Adrenal gland (tissue), 12 donors: Measurements from ENCODE around the gene PTCRA. TPM values are rescaled to one million over a fixed set of nuclear protein-coding genes. Genes with fewer than 3 reads are reported as not detected.

Source experiments
- DNase-seq, 7 donors: peaks; one replicate each; pipeline ENCODE4 v3.0.0-alpha.2; 2019 to 2020
- H3K27ac ChIP-seq, 5 donors: fragments of 200-600 bp; sonication (generic) in 4 of 5; 1 replicate in 3 of 5; 2 replicates in 2 of 5; pipeline versions ENCODE4 v1.5.1 to v1.8.0; 2016 to 2020; ENCODE audit warnings: mild to moderate bottlenecking in 1 of 5
- H3K27me3 ChIP-seq: fragments of 200-600 bp; 2 replicates; pipeline ENCODE4 v1.8.0; 2021
- H3K36me3 ChIP-seq, 2 donors: fragments of 200-600 bp; replicated peaks in 1 of 2; 1 replicate in 1 of 2; 2 replicates in 1 of 2; pipeline versions ENCODE4 v1.5.1 to v1.8.0; 2018 to 2022
- H3K4me1 ChIP-seq, 2 donors: fragments of 200-600 bp; replicated peaks in 1 of 2; 1 replicate in 1 of 2; 2 replicates in 1 of 2; pipeline versions ENCODE4 v1.5.1 to v1.8.0; 2018 to 2021
- H3K4me3 ChIP-seq, 4 donors: fragments of 200-600 bp; sonication (generic) in 3 of 4; one replicate each; pipeline ENCODE4 v1.5.1; 2016 to 2018
- H3K9me3 ChIP-seq, 3 donors: fragments of 200-600 bp; sonication (generic) in 1 of 3; replicated peaks in 1 of 3; 1 replicate in 2 of 3; 2 replicates in 1 of 3; pipeline versions ENCODE4 v1.5.1 to v1.8.0; 2016 to 2021
- POLR2A ChIP-seq, 2 donors: fragments of 450-650 bp; IDR thresholded peaks; one replicate each; pipeline ENCODE4 v1.6.1; 2017; ENCODE audit warnings: antibody characterized with exemption in 2 of 2, mild to moderate bottlenecking in 2 of 2, moderate library complexity in 1 of 2
- WGBS, 4 donors: extraction: QIAGEN DNeasy Blood & Tissue Kit in 2 of 4; methylation state at CpG; one replicate each; pipeline versions ENCODE4 v1.1.5 to v1.1.7; 2013 to 2017; 5-methylcytosine and 5-hydroxymethylcytosine counted together
- intact Hi-C, 2 donors: fragments of 100-400 bp; cut with DNase I; formaldehyde crosslinking; loops; one replicate each; pipeline versions ENCODE4 v1.14.1 to v1.15.0; 2022 to 2023
- polyA plus RNA-seq, 3 donors: library from polyadenylated mRNA; stranded (reverse); fragments of 200-250 nt in 2 of 3; fragments of 350-450 nt in 1 of 3; fragmentation: Illumina TruSeq in 1 of 3; extraction: RNeasy Lipid Tissue Mini Kit (QIAGEN cat#74804) in 1 of 3; gene quantifications; one replicate each; pipeline ENCODE4 v1.2.3, GENCODE V29; 2013 to 2014
- total RNA-seq, 9 donors: library from RNA; depleted of rRNA in 4 of 9; stranded (reverse); fragments of >200 nt in 4 of 9; fragments of 120-200 nt in 1 of 9; fragmentation: NEBNext Ultra II Directional in 1 of 9; extraction: Animal tissue kit (Norgen Biotek cat#: 25700) in 1 of 9; gene quantifications; one replicate each; pipeline versions ENCODE4 v1.1.0 to v1.2.4, GENCODE V29; 2013 to 2023
- TF ChIP-seq, protein P1 (sequence below), 6 experiments: fragments of 450-650 bp in 4 of 6; fragments of 200-600 bp in 2 of 6; sonication (generic) in 1 of 6; IDR thresholded peaks; 1 replicate in 5 of 6; 2 replicates in 1 of 6; pipeline versions ENCODE4 v1.5.1 to v1.8.0; 2016 to 2021; ENCODE audit warnings: antibody characterized with exemption in 6 of 6, mild to moderate bottlenecking in 2 of 6, moderate library complexity in 1 of 6
- donor health status: healthy with polysubstance abuse.
- donor health status: Bipolar disorder and iron deficiency.
- donor health status: DM: yes; HTN: yes; CAD: no.
- donor health status: DM: no; HTN: no; CAD: no.
- donor health status: DM: no; HTN: no; CAD: no.
- donor health status: DM: yes; HTN: yes; CAD: no.

The PTCRA gene
- total and polyA plus RNA-seq, 12 donors, result 0.22 to 0.34 TPM; not detected in 10

GRCh38 chr6:42933205-42933604 lies 17.4 kb downstream of the PTCRA start:
- intact Hi-C loops, result no loop called here
- Histone ChIP-seq H3K4me1 (peaks cover 13 to 40% of the 10 kb centered on the region in 2 donors), H3K27ac (no peak overlapping the region), H3K4me3 (no peak overlapping the region), H3K36me3 (peaks cover 0 to 34% of the 10 kb centered on the region in 2 donors), H3K9me3 (no peaks in the 10 kb centered on the region), H3K27me3 (no peaks in the 10 kb centered on the region)
- DNase-seq, result no peak
- TF ChIP-seq POLR2A (IDR thresholded peaks at IDR 0.05), result no peak
- TF ChIP-seq, protein P1, sequence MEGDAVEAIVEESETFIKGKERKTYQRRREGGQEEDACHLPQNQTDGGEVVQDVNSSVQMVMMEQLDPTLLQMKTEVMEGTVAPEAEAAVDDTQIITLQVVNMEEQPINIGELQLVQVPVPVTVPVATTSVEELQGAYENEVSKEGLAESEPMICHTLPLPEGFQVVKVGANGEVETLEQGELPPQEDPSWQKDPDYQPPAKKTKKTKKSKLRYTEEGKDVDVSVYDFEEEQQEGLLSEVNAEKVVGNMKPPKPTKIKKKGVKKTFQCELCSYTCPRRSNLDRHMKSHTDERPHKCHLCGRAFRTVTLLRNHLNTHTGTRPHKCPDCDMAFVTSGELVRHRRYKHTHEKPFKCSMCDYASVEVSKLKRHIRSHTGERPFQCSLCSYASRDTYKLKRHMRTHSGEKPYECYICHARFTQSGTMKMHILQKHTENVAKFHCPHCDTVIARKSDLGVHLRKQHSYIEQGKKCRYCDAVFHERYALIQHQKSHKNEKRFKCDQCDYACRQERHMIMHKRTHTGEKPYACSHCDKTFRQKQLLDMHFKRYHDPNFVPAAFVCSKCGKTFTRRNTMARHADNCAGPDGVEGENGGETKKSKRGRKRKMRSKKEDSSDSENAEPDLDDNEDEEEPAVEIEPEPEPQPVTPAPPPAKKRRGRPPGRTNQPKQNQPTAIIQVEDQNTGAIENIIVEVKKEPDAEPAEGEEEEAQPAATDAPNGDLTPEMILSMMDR (IDR thresholded peaks at IDR 0.05), result no peak
- 45 to 56% (median 52%) methylated on average over 3 of the region's 3 CpGs for WGBS, 4 donors

DNA sequence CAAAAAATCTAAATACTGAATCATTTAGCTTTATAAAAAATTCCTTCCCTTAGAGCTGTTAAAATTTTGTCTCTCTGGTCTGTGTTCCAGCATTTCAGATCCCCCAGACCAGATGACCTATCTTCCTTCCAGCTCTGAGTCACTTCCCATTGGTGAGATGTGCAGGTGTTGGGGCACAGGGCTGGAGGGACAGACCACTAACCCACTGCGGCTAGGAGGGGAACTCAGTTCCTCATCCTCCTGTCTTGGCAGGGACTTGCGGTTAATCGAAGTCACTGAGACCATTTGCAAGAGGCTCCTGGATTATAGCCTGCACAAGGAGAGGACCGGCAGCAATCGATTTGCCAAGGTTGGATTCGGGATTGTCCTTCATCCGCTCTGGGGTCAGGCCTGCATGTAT lies 19.5 kb downstream of the PTCRA start:
- peaks cover 6 to 29% of the 10 kb centered on the region in 2 donors for H3K4me1 ChIP-seq
- peaks cover 0 to 46% of the 10 kb centered on the region in 2 donors for H3K36me3 ChIP-seq
- intact Hi-C loops, result no loop called here
- H3K4me3 ChIP-seq, result no peak overlapping the region
- no peak for TF ChIP-seq POLR2A (IDR thresholded peaks at IDR 0.05)
- TF ChIP-seq, protein P1 (IDR thresholded peaks at IDR 0.05), result no peak
- no peaks in the 10 kb centered on the region for H3K9me3 ChIP-seq
- no peak overlapping the region for H3K27ac ChIP-seq
- no peaks in the 10 kb centered on the region for H3K27me3 ChIP-seq
- 83 to 86% (median 85%) methylated on average over 5 to 7 of the region's 7 CpGs for WGBS, 4 donors
- no peak for DNase-seq

GRCh38 chr6:42936398-42936797 lies 20.5 kb downstream of the PTCRA start:
- no peak for DNase-seq
- WGBS, 4 donors, result 92 to 96% (median 94%) methylated on average over 11 of the region's 11 CpGs
- intact Hi-C loops, result no loop called here
- H3K36me3 ChIP-seq, result peaks cover 0 to 46% of the 10 kb centered on the region in 2 donors
- H3K27me3 ChIP-seq, result no peaks in the 10 kb centered on the region
- no peaks in the 10 kb centered on the region for H3K9me3 ChIP-seq
- no peak overlapping the region for H3K27ac ChIP-seq
- peaks cover 0 to 18% of the 10 kb centered on the region in 2 donors for H3K4me1 ChIP-seq
- H3K4me3 ChIP-seq, result no peak overlapping the region
- TF ChIP-seq, protein P1 (IDR thresholded peaks at IDR 0.05), result no peak
- no peak for TF ChIP-seq POLR2A (IDR thresholded peaks at IDR 0.05)

- no peak overlapping the region for H3K27ac ChIP-seq
- H3K4me1 ChIP-seq, result peaks cover 0 to 5% of the 10 kb centered on the region in 2 donors
- peaks cover 0 to 54% of the 10 kb centered on the region in 2 donors for H3K36me3 ChIP-seq
- no peak overlapping the region for H3K4me3 ChIP-seq
- TF ChIP-seq POLR2A (IDR thresholded peaks at IDR 0.05), result no peak
- TF ChIP-seq, protein P1 (IDR thresholded peaks at IDR 0.05), result no peak
- no peak for DNase-seq
- 93 to 96% (median 94%) methylated on average over 11 to 13 of the region's 13 CpGs for WGBS, 4 donors
- no peaks in the 10 kb centered on the region for H3K9me3 ChIP-seq
- intact Hi-C loops, result no loop called here
- H3K27me3 ChIP-seq, result no peaks in the 10 kb centered on the region
Observed at GRCh38 chr6:42937548-42938427, 21.9 kb downstream of the PTCRA start.
